Measurements from ENCODE around the gene PPP3CB.

Gene PPP3CB

GRCh38 chr10:73495884-73496674 lies at the start of gene PPP3CB:
PPP3CB (minus strand) TSS chr10:73496024; CDS start chr10:73495889, 135 bp downstream.
- peaks cover 45% of the 10 kb centered on the region for H3K4me1 Mint-ChIP-seq (ENCODE audit: low read depth)
- H3K4me3 Mint-ChIP-seq, result peak within 1 kb of the TSS; percentile 99
- no peaks in the 10 kb centered on the region for H3K27me3 Mint-ChIP-seq (ENCODE audit: low read depth)
- peak; percentile 81 for DNase-seq (ENCODE audit: low spot score)
- H3K36me3 Mint-ChIP-seq (ENCODE audit: low read depth), result peaks cover 27% of the 10 kb centered on the region
- H3K27ac Mint-ChIP-seq, result peak within 1 kb of the TSS; percentile 99
- no peaks in the 10 kb centered on the region for H3K9me3 Mint-ChIP-seq

- Mint-ChIP-seq H3K27me3 (ENCODE audit: low read depth) (peaks cover 10% of the 10 kb centered on the region), H3K9me3 (no peaks in the 10 kb centered on the region), H3K4me1 (ENCODE audit: low read depth) (no peaks in the 10 kb centered on the region), H3K27ac (no peak overlapping the region), H3K4me3 (no peak overlapping the region), H3K36me3 (ENCODE audit: low read depth) (no peaks in the 10 kb centered on the region)
- DNase-seq (ENCODE audit: low spot score), result no peak
Observed at GRCh38 chr10:73545357-73545756, 49.5 kb upstream of the PPP3CB start.

GRCh38 chr10:73537709-73538108 lies 41.9 kb upstream of the PPP3CB start:
- DNase-seq (ENCODE audit: low spot score), result no peak
- Mint-ChIP-seq H3K27ac (no peak overlapping the region), H3K4me3 (no peak overlapping the region), H3K4me1 (ENCODE audit: low read depth) (peaks cover 15% of the 10 kb centered on the region), H3K27me3 (ENCODE audit: low read depth) (peaks cover 22% of the 10 kb centered on the region), H3K9me3 (no peaks in the 10 kb centered on the region), H3K36me3 (ENCODE audit: low read depth) (no peaks in the 10 kb centered on the region)

GRCh38 chr10:73537288-73537687 lies 41.5 kb upstream of the PPP3CB start:
- H3K4me3 Mint-ChIP-seq, result peak overlapping the region; percentile 33
- H3K27ac Mint-ChIP-seq, result no peak overlapping the region
- no peaks in the 10 kb centered on the region for H3K9me3 Mint-ChIP-seq
- peaks cover 22% of the 10 kb centered on the region for H3K27me3 Mint-ChIP-seq (ENCODE audit: low read depth)
- DNase-seq (ENCODE audit: low spot score), result no peak
- no peaks in the 10 kb centered on the region for H3K36me3 Mint-ChIP-seq (ENCODE audit: low read depth)
- H3K4me1 Mint-ChIP-seq (ENCODE audit: low read depth), result peaks cover 15% of the 10 kb centered on the region

GRCh38 chr10:73534857-73535256 lies 39.0 kb upstream of the PPP3CB start:
- H3K27me3 Mint-ChIP-seq (ENCODE audit: low read depth), result peaks cover 12% of the 10 kb centered on the region
- no peak overlapping the region for H3K4me3 Mint-ChIP-seq
- H3K27ac Mint-ChIP-seq, result no peak overlapping the region
- H3K4me1 Mint-ChIP-seq (ENCODE audit: low read depth), result peaks cover 15% of the 10 kb centered on the region
- H3K9me3 Mint-ChIP-seq, result no peaks in the 10 kb centered on the region
- no peak for DNase-seq (ENCODE audit: low spot score)
- no peaks in the 10 kb centered on the region for H3K36me3 Mint-ChIP-seq (ENCODE audit: low read depth)

- H3K9me3 Mint-ChIP-seq, result no peaks in the 10 kb centered on the region
- no peak overlapping the region for H3K4me3 Mint-ChIP-seq
- no peaks in the 10 kb centered on the region for H3K4me1 Mint-ChIP-seq (ENCODE audit: low read depth)
- peak; percentile 31 for DNase-seq (ENCODE audit: low spot score)
- H3K27me3 Mint-ChIP-seq (ENCODE audit: low read depth), result no peaks in the 10 kb centered on the region
- H3K27ac Mint-ChIP-seq, result no peak overlapping the region
- no peaks in the 10 kb centered on the region for H3K36me3 Mint-ChIP-seq (ENCODE audit: low read depth)
Observed at GRCh38 chr10:73529089-73529832, 33.4 kb upstream of the PPP3CB start.

DNA sequence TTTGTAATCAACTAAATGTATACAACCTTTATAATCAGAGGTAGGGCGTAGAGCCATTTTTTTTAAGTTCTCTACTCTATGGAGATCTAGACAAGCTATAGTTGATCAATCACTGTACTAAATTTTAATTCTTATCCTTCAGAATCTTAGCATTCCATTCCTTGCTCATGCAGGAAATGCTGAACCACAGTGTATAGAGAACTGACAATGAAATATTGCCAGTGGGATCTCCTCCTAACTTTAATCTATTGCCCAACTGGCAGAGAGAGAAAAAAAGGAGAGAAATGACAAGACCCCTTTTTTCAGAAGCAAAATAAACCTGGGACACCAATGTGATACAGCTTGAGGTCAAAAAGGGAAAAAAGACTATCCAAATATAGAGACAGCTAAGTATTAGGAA lies 26.4 kb upstream of the PPP3CB start:
- DNase-seq (ENCODE audit: low spot score), result no peak
- H3K27me3 Mint-ChIP-seq (ENCODE audit: low read depth), result no peaks in the 10 kb centered on the region
- H3K27ac Mint-ChIP-seq, result no peak overlapping the region
- H3K4me1 Mint-ChIP-seq (ENCODE audit: low read depth), result peaks cover 4% of the 10 kb centered on the region
- no peaks in the 10 kb centered on the region for H3K9me3 Mint-ChIP-seq
- H3K4me3 Mint-ChIP-seq, result no peak overlapping the region
- H3K36me3 Mint-ChIP-seq (ENCODE audit: low read depth), result no peaks in the 10 kb centered on the region

DNA sequence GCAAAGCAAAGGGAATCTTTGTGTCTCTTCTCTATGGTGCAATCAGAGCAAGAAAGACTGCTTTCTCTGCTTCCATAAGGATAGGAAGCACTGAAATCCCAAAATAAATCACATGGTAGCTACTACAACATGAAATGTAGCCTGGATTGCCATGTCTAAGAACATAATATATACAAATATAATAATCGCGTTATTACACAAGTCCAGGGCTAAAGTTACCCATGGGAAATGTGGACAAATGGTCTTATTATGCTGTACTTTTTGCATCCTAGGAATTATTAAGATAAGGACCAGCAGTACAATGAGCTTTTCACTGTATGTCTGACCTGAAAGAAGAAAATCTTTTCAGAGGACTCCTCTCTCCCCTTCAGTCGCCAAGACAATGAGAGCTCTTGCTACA lies 23.5 kb upstream of the PPP3CB start:
- no peaks in the 10 kb centered on the region for H3K36me3 Mint-ChIP-seq (ENCODE audit: low read depth)
- no peak for DNase-seq (ENCODE audit: low spot score)
- H3K27ac Mint-ChIP-seq, result no peak overlapping the region
- no peaks in the 10 kb centered on the region for H3K27me3 Mint-ChIP-seq (ENCODE audit: low read depth)
- no peak overlapping the region for H3K4me3 Mint-ChIP-seq
- H3K4me1 Mint-ChIP-seq (ENCODE audit: low read depth), result peaks cover 6% of the 10 kb centered on the region
- no peaks in the 10 kb centered on the region for H3K9me3 Mint-ChIP-seq

DNA sequence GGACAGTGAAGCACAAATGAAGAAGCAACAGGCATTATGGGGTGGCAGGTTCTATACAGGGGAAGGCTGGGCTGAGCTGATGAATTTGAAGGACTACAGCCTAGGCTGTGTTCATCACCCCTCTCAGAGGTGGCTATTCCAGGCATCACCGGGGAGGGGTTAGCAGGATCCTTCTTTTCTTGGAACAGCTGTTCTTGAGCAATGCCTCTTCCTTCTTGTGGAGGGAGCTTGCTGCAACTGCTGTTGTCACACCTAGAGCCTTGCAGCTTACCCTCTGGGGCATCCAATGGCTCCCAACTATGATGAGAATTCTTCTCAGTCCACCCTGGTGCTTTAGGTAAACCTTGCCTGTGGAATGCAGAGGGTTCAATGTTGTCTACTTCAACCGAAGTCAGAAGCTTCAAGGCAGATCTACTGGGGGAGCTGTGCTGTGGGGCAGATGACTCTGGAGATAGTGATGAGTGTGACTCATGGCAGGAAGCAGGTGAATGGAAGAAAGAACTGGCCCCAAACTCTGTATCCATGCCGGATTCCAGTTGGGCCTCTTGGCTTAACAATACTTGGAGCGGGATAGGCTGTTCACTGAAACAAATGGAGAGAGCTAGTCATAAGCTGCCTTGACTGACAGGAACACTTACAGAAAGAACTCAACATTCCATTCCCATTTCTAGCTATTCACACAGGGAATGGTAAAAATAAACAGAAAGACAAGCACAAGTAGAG lies 21.5 kb upstream of the PPP3CB start:
- Mint-ChIP-seq H3K36me3 (ENCODE audit: low read depth) (no peaks in the 10 kb centered on the region), H3K27ac (no peak overlapping the region), H3K4me3 (no peak overlapping the region), H3K27me3 (ENCODE audit: low read depth) (no peaks in the 10 kb centered on the region), H3K4me1 (ENCODE audit: low read depth) (peaks cover 6% of the 10 kb centered on the region), H3K9me3 (no peaks in the 10 kb centered on the region)
- no peak for DNase-seq (ENCODE audit: low spot score)

- Mint-ChIP-seq H3K4me1 (ENCODE audit: low read depth) (peaks cover 4% of the 10 kb centered on the region), H3K27me3 (ENCODE audit: low read depth) (no peaks in the 10 kb centered on the region), H3K27ac (no peak overlapping the region), H3K36me3 (ENCODE audit: low read depth) (no peaks in the 10 kb centered on the region), H3K4me3 (no peak overlapping the region), H3K9me3 (no peaks in the 10 kb centered on the region)
- DNase-seq (ENCODE audit: low spot score), result no peak
Observed at GRCh38 chr10:73512207-73512743, 16.5 kb upstream of the PPP3CB start.

DNA sequence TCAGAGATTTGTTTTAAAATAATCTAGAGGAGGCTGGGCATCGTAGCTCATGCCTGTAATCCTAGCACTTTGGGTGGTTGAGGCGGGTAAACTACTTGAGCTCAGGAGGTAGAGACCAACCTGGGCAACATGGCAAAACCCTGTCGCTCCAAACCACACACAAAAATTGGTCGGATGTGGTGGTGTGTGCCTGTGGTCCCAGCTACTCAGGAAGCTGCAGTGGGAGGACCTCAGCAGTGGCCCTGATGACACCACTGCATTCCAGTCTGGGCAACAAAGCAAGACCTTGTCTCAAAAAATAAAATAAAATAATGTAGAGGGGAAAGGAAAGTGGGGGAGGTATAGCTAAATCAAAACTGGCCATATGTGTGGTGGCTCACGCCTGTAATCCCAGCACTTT lies 13.9 kb upstream of the PPP3CB start:
- Mint-ChIP-seq H3K9me3 (no peaks in the 10 kb centered on the region), H3K36me3 (ENCODE audit: low read depth) (peaks cover 5% of the 10 kb centered on the region), H3K4me1 (ENCODE audit: low read depth) (peaks cover 2% of the 10 kb centered on the region), H3K27ac (no peak overlapping the region), H3K4me3 (no peak overlapping the region), H3K27me3 (ENCODE audit: low read depth) (no peaks in the 10 kb centered on the region)
- no peak for DNase-seq (ENCODE audit: low spot score)

- peaks cover 23% of the 10 kb centered on the region for H3K36me3 Mint-ChIP-seq (ENCODE audit: low read depth)
- no peaks in the 10 kb centered on the region for H3K27me3 Mint-ChIP-seq (ENCODE audit: low read depth)
- H3K4me3 Mint-ChIP-seq, result no peak overlapping the region
- H3K27ac Mint-ChIP-seq, result no peak overlapping the region
- H3K9me3 Mint-ChIP-seq, result no peaks in the 10 kb centered on the region
- DNase-seq (ENCODE audit: low spot score), result no peak
- peaks cover 15% of the 10 kb centered on the region for H3K4me1 Mint-ChIP-seq (ENCODE audit: low read depth)
Observed at GRCh38 chr10:73506491-73506890, 10.7 kb upstream of the PPP3CB start.

- no peaks in the 10 kb centered on the region for H3K9me3 Mint-ChIP-seq
- H3K27me3 Mint-ChIP-seq (ENCODE audit: low read depth), result no peaks in the 10 kb centered on the region
- peaks cover 24% of the 10 kb centered on the region for H3K36me3 Mint-ChIP-seq (ENCODE audit: low read depth)
- H3K4me3 Mint-ChIP-seq, result no peak overlapping the region
- H3K27ac Mint-ChIP-seq, result no peak overlapping the region
- DNase-seq (ENCODE audit: low spot score), result no peak
- peaks cover 19% of the 10 kb centered on the region for H3K4me1 Mint-ChIP-seq (ENCODE audit: low read depth)
Observed at GRCh38 chr10:73506074-73506473, 10.2 kb upstream of the PPP3CB start.

DNA sequence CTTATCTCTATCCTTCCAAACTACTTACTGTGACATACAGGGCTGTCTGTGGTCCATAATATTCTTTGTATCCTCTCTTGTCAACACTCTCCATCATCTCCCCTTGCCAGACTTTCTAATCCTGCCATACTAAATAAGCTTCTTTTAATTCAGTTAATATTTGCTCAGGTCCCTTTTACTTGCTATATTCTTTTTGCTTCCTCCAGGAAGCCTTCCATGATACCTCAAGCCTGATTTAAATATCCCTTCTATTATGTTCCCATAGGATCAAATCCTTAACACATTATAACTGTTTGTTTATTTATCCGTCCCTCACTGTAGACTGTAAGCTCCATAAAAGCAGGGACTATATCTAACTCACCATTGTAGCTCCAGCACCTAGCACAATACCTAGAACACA lies 7.2 kb upstream of the PPP3CB start:
- no peak overlapping the region for H3K4me3 Mint-ChIP-seq
- H3K36me3 Mint-ChIP-seq (ENCODE audit: low read depth), result peaks cover 25% of the 10 kb centered on the region
- no peak for DNase-seq (ENCODE audit: low spot score)
- H3K4me1 Mint-ChIP-seq (ENCODE audit: low read depth), result peaks cover 22% of the 10 kb centered on the region
- H3K27ac Mint-ChIP-seq, result no peak overlapping the region
- no peaks in the 10 kb centered on the region for H3K27me3 Mint-ChIP-seq (ENCODE audit: low read depth)
- H3K9me3 Mint-ChIP-seq, result no peaks in the 10 kb centered on the region
